ENCODE measurements around the gene EHBP1.
"Not testable (repeated sequence)": the region's sequence is repeated elsewhere in the genome, so short reads cannot be mapped to it uniquely, and the experiment has no call there.

The EHBP1 gene

GRCh38 chr2:63066838-63067237, 361.3 kb downstream of the EHBP1 start:
- DNase-seq (ENCODE audit: low read depth, low spot score), result no peak

- no peak for DNase-seq (ENCODE audit: low read depth, low spot score)
Measured at GRCh38 chr2:63071664-63072063, 366.2 kb downstream of the EHBP1 start.

DNA sequence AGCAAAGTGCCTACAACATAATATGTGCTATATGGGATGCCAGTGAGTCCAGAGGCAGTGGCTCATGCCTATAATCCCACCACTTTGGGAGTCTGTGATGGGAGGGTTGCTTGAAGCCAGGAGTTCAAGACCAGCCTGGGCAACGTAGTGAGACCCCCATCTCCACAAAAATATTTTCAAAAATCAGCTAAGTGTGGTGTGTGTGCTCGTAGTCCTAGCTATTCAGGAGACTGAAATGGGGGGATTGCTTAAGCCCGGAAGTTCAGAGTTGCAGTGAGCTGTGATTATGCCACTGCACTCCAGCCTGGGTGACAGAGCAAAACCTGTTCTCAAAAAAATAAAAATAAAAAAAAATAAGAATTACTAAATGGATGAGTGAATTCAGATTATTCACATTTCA, 368.5 kb downstream of the EHBP1 start:
- no peak for DNase-seq (ENCODE audit: low read depth, low spot score)

- DNase-seq (ENCODE audit: low read depth, low spot score), result not testable (repeated sequence)
Measured at GRCh38 chr2:63074399-63074798, 368.9 kb downstream of the EHBP1 start.

GRCh38 chr2:63078852-63079606, 373.5 kb downstream of the EHBP1 start:
- DNase-seq (ENCODE audit: low read depth, low spot score), result no peak

DNA sequence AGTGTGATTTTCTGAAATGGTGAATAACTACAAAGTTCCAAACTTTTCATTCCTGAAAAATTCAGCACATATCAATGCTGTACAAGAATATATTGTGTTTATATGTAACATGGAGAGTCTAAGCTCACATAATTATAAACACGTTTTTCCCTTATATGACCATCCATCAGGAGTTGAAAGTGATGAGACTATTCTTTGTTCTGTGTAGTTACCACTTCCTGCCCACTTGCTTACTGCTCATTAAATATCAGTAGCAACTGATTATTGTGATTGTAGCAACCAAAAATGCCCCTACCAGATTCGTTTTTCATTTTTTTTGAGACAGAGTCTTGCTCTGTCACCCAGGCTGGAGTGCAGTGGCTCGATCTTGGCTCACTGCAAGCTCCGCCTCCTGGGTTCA, 375.9 kb downstream of the EHBP1 start:
- DNase-seq (ENCODE audit: low read depth, low spot score), result no peak

GRCh38 chr2:63086687-63087086, 381.2 kb downstream of the EHBP1 start:
- no peak for DNase-seq (ENCODE audit: low read depth, low spot score)

GRCh38 chr2:63092401-63092800, 386.9 kb downstream of the EHBP1 start:
- no peak for DNase-seq (ENCODE audit: low read depth, low spot score)

DNA sequence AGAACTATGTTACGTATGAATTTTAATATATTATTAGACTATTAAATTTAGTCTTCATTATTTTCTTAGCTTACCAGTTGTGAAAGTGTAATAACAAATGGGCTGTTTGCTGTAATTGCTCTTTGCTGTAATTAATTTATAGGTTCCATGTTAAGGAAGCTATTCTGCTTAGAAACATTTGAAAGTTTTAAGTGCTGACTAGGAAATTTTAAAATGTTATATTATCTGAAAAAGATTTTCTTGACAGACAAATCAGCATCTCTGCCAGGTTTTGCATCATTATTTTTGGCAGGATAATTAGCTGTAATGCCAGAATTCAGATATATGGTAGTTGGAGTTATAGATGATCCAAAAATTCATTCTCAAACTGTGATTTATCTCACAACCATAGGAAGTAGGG, 387.3 kb downstream of the EHBP1 start:
- no peak for DNase-seq (ENCODE audit: low read depth, low spot score)

DNA sequence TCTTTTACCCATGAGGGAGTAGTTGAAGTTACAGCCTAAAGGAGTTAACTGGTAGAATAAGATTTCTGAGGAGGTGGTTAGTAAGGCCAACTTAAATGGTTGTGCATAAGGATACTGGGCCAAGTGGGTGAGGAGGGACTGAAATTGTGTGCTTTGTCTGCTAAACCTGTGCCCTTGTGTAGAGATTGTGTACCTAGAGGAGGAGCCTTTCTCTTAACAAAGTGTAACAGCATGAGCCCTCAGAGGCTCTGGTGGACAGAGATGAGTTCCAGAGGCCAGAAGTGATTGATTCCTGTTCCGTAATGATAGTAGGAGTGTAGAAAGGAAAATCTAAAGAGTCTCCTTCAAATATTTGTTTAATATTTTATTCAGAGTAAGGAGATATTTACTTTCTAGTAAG, 388.0 kb downstream of the EHBP1 start:
- no peak for DNase-seq (ENCODE audit: low read depth, low spot score)

Data from activated naive CD8-positive, alpha-beta T cell treated with anti-CD3 and anti-CD28 coated beads, Interleukin-2, amount 50 U/mL, for 16 hours (primary cell).